Lower leg skin (tissue), 3 donors: Measurements from ENCODE around the gene ADM5.

Experiments used
- CTCF ChIP-seq, 3 donors: fragments of 450-650 bp; IDR thresholded peaks; one replicate each; pipeline ENCODE4 v1.5.1; 2016; ENCODE audit warnings: antibody characterized with exemption in 3 of 3, mild to moderate bottlenecking in 3 of 3, moderate library complexity in 2 of 3
- POLR2A ChIP-seq, 2 donors: fragments of 450-650 bp; IDR thresholded peaks; one replicate each; pipeline ENCODE4 v1.6.1; 2016 to 2017; ENCODE audit warnings: antibody characterized with exemption in 2 of 2, mild to moderate bottlenecking in 1 of 2, moderate library complexity in 1 of 2

- peak in 1 of 3 donors; percentile 8 for TF ChIP-seq CTCF (IDR thresholded peaks at IDR 0.05)
- no peak for TF ChIP-seq POLR2A (IDR thresholded peaks at IDR 0.05)
Observed at GRCh38 chr19:49676136-49676783, 13.1 kb upstream of the ADM5 start.
